HepG2 (cell line): ENCODE measurements around the gene PRSS8. TPM values are rescaled to one million over a fixed set of nuclear protein-coding genes. Genes with fewer than 3 reads are reported as not detected.

Experiments
- AHDC1 ChIP-seq: sonication (generic); formaldehyde crosslinking; IDR thresholded peaks from 2 replicates; pipeline ENCODE4 v1.5.1; 2020; ENCODE audit warnings: mild to moderate bottlenecking, missing genetic modification reagents, borderline replicate concordance
- KDM5B ChIP-seq: sonication (generic); formaldehyde crosslinking; IDR thresholded peaks from 2 replicates; pipeline ENCODE4 v1.4.0; 2020; ENCODE audit warnings: missing genetic modification reagents, mild to moderate bottlenecking, borderline replicate concordance
- KLF11 ChIP-seq: IDR thresholded peaks from 2 replicates; pipeline ENCODE4 v1.6.1; 2016; ENCODE audit warnings: missing compliant biosample characterization
- NONO ChIP-seq, 2 experiments: fragments of 450-650 bp in 1 of 2; sonication (generic) in 1 of 2; formaldehyde crosslinking in 1 of 2; IDR thresholded peaks in 1 of 2; conservative IDR thresholded peaks in 1 of 2; 2 replicates each; pipeline versions ENCODE4 v1.6.1 to v1.8.0; 2017 to 2022; ENCODE audit warnings: mild to moderate bottlenecking in 1 of 2, missing genetic modification reagents in 1 of 2, moderate library complexity in 1 of 2
- POLR2A ChIP-seq, 2 experiments: IDR thresholded peaks; 2 replicates each; pipeline ENCODE4 v1.6.1; 2011; ENCODE audit warnings: low read depth in 2 of 2, low read length in 2 of 2, mild to moderate bottlenecking in 1 of 2, moderate library complexity in 1 of 2; ENCODE audit not compliant: insufficient read depth in 1 of 2
- PPARG ChIP-seq: conservative IDR thresholded peaks from 2 replicates; pipeline ENCODE4 v1.6.1; 2016; ENCODE audit warnings: missing biosample characterization, missing genetic modification reagents
- RFXANK ChIP-seq: IDR thresholded peaks from 2 replicates; pipeline ENCODE4 v1.6.1; 2016
- SAFB2 ChIP-seq: sonication (generic); formaldehyde crosslinking; IDR thresholded peaks from 2 replicates; pipeline ENCODE4 v1.5.1; 2020; ENCODE audit warnings: missing genetic modification reagents, low read depth, mild to moderate bottlenecking, borderline replicate concordance
- SIX4 ChIP-seq: sonication (generic); formaldehyde crosslinking; IDR thresholded peaks from 2 replicates; pipeline ENCODE4 v1.4.0; 2020; ENCODE audit warnings: missing genetic modification reagents
- SUZ12 ChIP-seq: fragments of 150-350 bp; IDR thresholded peaks from 2 replicates; pipeline ENCODE4 v1.6.1; 2014; ENCODE audit warnings: low read depth, low read length
- SYNCRIP ChIP-seq: fragments of 200-400 bp; formaldehyde crosslinking; IDR thresholded peaks from 2 replicates; pipeline ENCODE4 v1.6.1; 2018; ENCODE audit warnings: mild to moderate bottlenecking, low read depth, low read length; ENCODE audit not compliant: insufficient read depth
- THAP11 ChIP-seq: IDR thresholded peaks from 2 replicates; pipeline ENCODE4 v1.6.1; 2016; ENCODE audit warnings: missing biosample characterization, missing genetic modification reagents
- ZBTB37 ChIP-seq: sonication (generic); formaldehyde crosslinking; IDR thresholded peaks from 2 replicates; pipeline ENCODE4 v1.4.0; 2020; ENCODE audit warnings: mild to moderate bottlenecking, missing genetic modification reagents
- ZNF260 ChIP-seq: sonication (generic); formaldehyde crosslinking; IDR thresholded peaks from 2 replicates; pipeline ENCODE4 v1.4.0; 2020; ENCODE audit warnings: missing genetic modification reagents, low read depth, mild to moderate bottlenecking, borderline replicate concordance
- ZNF354B ChIP-seq: sonication (generic); formaldehyde crosslinking; IDR thresholded peaks from 2 replicates; pipeline ENCODE4 v1.8.0; 2022; ENCODE audit warnings: mild to moderate bottlenecking, missing genetic modification reagents
- ZNF629 ChIP-seq: sonication (generic); formaldehyde crosslinking; conservative IDR thresholded peaks from 2 replicates; pipeline ENCODE4 v1.5.0; 2020; ENCODE audit warnings: missing genetic modification reagents
- ZSCAN29 ChIP-seq: sonication (generic); formaldehyde crosslinking; conservative IDR thresholded peaks from 2 replicates; pipeline ENCODE4 v1.4.0; 2020; ENCODE audit warnings: mild to moderate bottlenecking, missing genetic modification reagents
- polyA plus RNA-seq, 8 experiments: library from polyadenylated mRNA; depleted of rRNA in 3 of 8; stranded (reverse) in 7 of 8; unstranded in 1 of 8; fragments of >200 nt; fragmentation: Illumina TruSeq in 4 of 8; extraction: Trizol in 4 of 8; gene quantifications; 2 replicates each; pipeline versions ENCODE4 v1.2.1 to v1.2.3, GENCODE V29; 2011 to 2016; ENCODE audit warnings: low read depth in 4 of 8, missing spikeins in 1 of 8, mixed read lengths in 1 of 8; ENCODE audit not compliant: insufficient read depth in 1 of 8
- total RNA-seq, 5 experiments: library from RNA; depleted of rRNA; stranded (reverse); fragments of >200 nt; fragmentation: Illumina TruSeq; extraction: Trizol; gene quantifications; 2 replicates each; pipeline ENCODE4 v1.2.3, GENCODE V29; 2016; ENCODE audit warnings: low read depth in 1 of 5
- TF ChIP-seq, protein P1 (sequence below): sonication (generic); formaldehyde crosslinking; IDR thresholded peaks from 2 replicates; pipeline ENCODE4 v1.9.0; 2022; ENCODE audit warnings: low read depth, missing genetic modification reagents
- TF ChIP-seq, protein P2 (sequence below): sonication (generic); formaldehyde crosslinking; IDR thresholded peaks from 2 replicates; pipeline ENCODE4 v1.4.0; 2020; ENCODE audit warnings: mild to moderate bottlenecking, missing genetic modification reagents, borderline replicate concordance

The PRSS8 gene
- total and polyA plus RNA-seq, 2 of the 13 experiments (the other 11 are each of a cell fraction or from before 2014, with no cell fraction given), result 2.6 to 7.2 TPM

GRCh38 chr16:31179747-31180459, 44.4 kb upstream of the PRSS8 start, which contains the start of gene FUS (continued):
- TF ChIP-seq, protein P1, sequence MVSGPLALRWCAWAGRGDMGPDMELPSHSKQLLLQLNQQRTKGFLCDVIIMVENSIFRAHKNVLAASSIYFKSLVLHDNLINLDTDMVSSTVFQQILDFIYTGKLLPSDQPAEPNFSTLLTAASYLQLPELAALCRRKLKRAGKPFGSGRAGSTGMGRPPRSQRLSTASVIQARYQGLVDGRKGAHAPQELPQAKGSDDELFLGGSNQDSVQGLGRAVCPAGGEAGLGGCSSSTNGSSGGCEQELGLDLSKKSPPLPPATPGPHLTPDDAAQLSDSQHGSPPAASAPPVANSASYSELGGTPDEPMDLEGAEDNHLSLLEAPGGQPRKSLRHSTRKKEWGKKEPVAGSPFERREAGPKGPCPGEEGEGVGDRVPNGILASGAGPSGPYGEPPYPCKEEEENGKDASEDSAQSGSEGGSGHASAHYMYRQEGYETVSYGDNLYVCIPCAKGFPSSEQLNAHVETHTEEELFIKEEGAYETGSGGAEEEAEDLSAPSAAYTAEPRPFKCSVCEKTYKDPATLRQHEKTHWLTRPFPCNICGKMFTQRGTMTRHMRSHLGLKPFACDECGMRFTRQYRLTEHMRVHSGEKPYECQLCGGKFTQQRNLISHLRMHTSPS (CRISPR knock-in tag), result peak; percentile 80; the same call in 1 of the 2 replicates
- TF ChIP-seq THAP11 (peak; percentile 83), KDM5B (CRISPR knock-in tag) (peak; percentile 67; the same call in 1 of the 2 replicates), ZNF354B (CRISPR knock-in tag) (no peak; the same call in none of the 2 replicates), ZNF629 (no peak), AHDC1 (CRISPR knock-in tag) (peak; percentile 34), RFXANK (CRISPR knock-in tag) (peak; percentile 35; the same call in 1 of the 2 replicates), NONO (IDR thresholded peaks at IDR 0.05) (peak; percentile 99), NONO (CRISPR knock-in tag; conservative IDR thresholded peaks at IDR 0.05) (peak; percentile 90), SIX4 (CRISPR knock-in tag) (peak; percentile 75; the same call in 1 of the 2 replicates), ZSCAN29 (CRISPR knock-in tag) (peak; percentile 69; the same call in 1 of the 2 replicates), ZBTB37 (peak; percentile 42; the same call in 1 of the 2 replicates), KLF11 (CRISPR knock-in tag) (peak; percentile 93; the same call in 1 of the 2 replicates), SAFB2 (peak; percentile 99), PPARG (peak; percentile 60), SYNCRIP (no peak), POLR2A (IDR thresholded peaks at IDR 0.05; ENCODE audit: insufficient read depth in 1 of 2, low read depth in 2 of 2, low read length in 2 of 2) (peak; percentile 99 to 100), SUZ12 (peak; percentile 24), ZNF260 (CRISPR knock-in tag) (no peak; the same call in 1 of the 2 replicates)
- TF ChIP-seq, protein P2, sequence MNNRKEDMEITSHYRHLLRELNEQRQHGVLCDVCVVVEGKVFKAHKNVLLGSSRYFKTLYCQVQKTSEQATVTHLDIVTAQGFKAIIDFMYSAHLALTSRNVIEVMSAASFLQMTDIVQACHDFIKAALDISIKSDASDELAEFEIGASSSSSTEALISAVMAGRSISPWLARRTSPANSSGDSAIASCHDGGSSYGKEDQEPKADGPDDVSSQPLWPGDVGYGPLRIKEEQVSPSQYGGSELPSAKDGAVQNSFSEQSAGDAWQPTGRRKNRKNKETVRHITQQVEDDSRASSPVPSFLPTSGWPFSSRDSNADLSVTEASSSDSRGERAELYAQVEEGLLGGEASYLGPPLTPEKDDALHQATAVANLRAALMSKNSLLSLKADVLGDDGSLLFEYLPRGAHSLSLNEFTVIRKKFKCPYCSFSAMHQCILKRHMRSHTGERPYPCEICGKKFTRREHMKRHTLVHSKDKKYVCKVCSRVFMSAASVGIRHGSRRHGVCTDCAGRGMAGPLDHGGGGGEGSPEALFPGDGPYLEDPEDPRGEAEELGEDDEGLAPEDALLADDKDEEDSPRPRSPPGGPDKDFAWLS (CRISPR knock-in tag), result no peak
